ENCODE results near the gene MCF2. TPM values are rescaled to one million over a fixed set of nuclear protein-coding genes. Genes with fewer than 3 reads are reported as not detected.
"Not testable (repeated sequence)": the region's sequence is repeated elsewhere in the genome, so short reads cannot be mapped to it uniquely, and the experiment has no call there.

Gene MCF2, protein sequence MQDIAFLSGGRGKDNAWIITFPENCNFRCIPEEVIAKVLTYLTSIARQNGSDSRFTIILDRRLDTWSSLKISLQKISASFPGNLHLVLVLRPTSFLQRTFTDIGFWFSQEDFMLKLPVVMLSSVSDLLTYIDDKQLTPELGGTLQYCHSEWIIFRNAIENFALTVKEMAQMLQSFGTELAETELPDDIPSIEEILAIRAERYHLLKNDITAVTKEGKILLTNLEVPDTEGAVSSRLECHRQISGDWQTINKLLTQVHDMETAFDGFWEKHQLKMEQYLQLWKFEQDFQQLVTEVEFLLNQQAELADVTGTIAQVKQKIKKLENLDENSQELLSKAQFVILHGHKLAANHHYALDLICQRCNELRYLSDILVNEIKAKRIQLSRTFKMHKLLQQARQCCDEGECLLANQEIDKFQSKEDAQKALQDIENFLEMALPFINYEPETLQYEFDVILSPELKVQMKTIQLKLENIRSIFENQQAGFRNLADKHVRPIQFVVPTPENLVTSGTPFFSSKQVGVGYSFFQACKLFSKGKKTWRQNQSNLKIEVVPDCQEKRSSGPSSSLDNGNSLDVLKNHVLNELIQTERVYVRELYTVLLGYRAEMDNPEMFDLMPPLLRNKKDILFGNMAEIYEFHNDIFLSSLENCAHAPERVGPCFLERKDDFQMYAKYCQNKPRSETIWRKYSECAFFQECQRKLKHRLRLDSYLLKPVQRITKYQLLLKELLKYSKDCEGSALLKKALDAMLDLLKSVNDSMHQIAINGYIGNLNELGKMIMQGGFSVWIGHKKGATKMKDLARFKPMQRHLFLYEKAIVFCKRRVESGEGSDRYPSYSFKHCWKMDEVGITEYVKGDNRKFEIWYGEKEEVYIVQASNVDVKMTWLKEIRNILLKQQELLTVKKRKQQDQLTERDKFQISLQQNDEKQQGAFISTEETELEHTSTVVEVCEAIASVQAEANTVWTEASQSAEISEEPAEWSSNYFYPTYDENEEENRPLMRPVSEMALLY
- not detected for total RNA-seq

DNA sequence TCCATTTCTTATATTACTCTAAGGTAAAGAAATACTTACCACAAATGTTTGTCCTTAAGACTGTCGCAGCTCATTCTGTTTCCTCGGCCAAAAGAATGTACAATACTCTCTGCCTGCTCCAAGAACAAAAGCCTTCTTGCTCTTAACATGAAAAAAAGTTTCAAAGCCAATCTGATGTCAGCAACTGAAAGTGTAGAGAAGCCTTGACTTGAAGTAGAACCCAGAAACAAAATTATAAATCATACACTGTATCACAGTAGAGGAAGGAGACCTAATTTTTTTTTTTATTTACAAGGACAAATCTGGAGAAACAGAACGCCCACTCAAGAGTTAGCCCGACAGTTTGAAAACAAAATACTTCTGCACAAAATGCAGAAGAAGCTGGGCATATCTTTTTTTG, at the start of gene MCF2:
Gene MCF2 (minus strand): TSS at position 101 of the 400 bp plus-strand sequence. CDS start 56,423 bp downstream, outside the sequence.
- ATAC-seq = no peak

DNA sequence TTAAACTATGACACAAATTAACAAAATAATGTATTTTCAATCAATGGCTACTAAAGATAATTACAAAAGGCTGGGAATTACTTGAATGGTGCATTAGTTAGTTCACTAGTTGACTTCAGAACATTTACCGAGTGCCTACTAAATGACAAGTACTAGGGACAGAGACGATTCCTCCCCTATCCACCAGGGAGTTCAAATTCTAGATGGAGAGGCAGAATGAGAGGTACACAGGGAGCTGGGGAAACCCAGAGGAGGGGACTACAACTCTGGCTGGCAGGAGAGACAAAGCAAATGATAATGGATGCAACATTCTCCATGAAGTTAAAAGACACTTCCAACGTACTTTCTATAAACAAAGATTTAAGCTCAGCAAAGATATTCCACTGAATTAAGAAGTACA, 43.1 kb upstream of the MCF2 start:
- no peak for ATAC-seq

DNA sequence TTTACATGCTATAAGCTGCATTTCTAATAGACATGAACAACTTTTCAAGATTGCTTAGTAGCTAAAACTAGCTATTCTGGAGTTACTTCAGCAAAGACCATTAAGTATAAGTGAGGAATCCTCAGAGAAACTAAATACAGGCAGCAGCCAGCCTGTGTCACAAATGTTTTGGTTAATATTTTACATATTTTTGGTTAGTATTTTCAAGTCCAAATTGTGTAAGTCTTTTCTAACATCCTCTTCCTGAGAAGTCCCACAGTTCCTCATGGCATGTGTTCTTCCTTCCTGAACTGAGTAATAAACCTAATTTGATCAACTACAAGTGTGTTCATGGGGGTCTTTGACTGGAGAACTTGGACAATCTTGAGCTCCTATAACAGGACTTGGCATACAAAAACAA, 42.4 kb upstream of the MCF2 start:
- no peak for ATAC-seq

DNA sequence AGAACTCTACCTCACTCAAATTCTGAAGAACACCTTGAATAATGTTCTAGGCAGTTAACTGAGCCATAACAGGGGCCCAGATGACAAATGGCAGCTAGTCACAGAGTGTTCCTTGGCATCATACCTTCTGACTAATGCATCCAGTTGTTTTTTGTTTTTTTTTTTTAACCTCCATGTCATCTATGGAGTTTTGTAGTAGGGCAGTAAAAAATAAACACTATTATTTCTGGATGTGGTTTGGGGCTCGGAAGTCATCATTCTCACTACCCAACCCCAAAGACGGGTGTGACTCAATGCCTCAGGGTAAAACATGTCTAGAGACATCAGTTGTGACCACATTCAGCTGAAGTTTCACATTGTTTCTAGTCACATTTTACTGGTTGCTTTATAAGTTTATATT, 31.2 kb upstream of the MCF2 start:
- ATAC-seq = no peak

DNA sequence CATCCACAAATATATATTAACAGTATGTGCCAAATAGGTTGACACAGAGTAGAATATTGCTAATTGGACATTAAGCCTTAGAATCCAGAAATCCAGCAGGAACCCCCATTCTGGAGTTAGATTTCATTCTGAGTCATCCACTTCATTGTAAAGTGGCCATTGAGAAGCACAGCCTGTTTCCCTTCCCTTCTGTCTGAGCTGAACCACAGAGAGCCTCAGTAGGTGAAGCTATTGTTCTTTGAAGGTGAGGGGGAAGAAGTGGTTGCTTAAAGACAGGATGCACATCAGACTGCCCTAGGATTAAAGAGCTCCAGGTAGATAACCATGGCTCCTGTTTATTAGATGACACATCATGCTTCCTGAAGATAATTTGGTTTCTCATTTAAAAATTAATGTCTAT, 30.6 kb upstream of the MCF2 start:
- ATAC-seq = no peak

DNA sequence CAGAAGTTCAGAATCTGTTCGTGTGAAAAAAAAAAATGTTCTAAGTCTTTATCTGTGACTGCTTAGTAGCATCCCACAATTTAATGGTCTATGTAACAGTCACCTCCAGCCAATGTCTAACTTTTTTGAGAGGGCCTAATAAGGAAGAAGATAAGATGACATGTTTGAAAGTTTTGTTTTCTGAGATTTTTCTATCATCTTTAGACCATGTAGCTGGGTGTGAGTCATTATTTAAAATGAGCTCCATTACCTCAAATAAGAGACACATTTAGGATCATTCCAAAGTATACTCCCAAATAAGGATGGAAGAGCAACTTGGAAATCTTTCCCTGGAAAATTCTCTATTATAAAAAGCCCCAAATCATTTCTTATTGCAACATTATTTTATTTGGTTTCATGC, 28.2 kb upstream of the MCF2 start:
- ATAC-seq = no peak

DNA sequence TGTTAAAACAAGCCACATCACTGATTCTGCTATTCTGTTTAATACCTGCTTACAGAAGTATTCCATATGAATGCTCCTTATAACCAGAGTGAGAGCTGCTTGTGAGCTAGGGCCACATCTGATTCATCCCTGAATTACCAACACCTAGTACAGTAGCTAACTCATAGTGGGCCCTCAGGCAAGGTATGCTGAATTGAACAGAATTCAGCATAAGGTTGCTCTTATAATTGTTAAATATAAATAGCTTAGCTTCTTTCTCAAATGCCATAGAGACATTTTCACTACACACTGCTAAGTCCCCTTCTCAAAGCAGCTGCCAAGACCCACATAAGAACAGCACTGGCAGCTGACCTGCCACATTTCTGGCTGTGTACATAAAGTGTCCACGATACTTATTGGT, 27.0 kb upstream of the MCF2 start:
- ATAC-seq = no peak

DNA sequence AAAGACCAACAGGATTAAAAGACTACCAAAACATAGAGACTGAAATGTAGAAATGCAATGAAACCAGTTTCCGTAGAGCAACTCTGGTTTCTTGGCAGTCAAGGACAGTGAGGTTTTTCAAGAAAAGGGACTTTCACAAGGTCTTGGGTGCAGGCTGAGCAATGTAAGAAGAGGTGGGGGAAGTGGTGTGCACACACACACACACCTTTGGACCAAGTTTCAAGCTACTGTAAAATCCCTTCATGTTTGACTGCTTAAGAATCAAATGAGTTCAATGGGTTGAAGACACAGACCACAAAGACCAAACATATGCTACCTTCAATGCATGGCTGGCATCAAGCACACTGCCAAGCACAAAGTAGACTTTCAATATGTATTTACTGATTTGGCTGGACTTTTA, 17.8 kb upstream of the MCF2 start:
- ATAC-seq = no peak

DNA sequence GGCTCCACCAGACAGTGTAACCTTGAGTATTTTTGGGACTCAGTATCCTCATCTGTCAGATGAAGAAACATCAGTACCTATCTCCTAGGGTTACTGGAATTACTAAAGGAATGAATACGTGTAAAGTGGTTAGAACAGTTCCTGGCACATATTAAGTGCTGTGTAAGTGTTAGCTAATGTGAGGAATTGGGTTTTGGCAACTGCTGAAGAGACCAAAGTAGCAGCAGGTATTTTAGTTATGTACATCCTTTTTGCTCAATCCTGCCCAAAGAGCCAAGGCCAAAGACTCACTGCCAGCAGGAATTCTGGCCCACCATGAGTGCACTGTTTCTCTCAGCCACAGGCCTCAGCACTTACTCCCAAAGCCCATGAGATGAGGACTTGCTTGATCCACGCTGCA, 16.7 kb upstream of the MCF2 start:
- ATAC-seq = no peak

DNA sequence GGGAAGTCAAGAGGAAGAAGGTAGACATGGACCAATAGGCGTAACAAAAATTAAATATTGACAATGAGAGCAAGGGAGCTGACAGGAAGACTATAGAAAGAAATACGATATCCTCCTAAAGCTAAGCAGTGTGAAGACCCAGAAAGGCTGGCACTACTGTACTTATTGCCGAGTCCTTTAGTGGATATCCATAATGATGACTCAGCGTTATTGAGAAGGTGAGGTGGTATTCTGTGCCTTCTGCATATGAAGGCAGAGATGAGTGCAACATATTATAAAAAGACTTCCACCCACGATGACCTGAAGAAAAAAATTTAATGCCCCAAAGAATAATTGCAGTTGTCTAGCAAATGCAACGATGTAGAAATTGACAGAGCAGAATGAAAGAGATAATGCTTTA, 13.0 kb upstream of the MCF2 start:
- ATAC-seq = no peak

DNA sequence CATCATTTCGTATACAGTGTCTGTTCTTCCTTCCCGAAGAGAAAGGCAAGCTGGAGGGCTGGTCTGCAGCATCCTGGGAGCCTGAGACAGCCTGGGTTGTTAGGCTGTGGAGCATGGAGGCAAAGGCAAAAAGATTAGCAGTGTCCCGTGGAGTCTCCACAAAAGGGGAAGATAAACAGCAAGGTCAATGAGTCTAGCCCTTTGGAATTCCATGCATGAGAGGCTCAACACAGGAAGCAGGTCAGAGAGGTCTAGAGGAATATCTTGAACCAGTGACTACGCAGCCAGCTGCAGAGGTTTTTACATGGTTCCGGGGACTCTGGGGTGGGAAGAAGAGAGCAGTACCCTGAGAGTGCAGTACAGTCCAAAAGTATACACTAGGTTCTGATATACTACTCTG, 12.2 kb upstream of the MCF2 start:
- ATAC-seq = no peak

DNA sequence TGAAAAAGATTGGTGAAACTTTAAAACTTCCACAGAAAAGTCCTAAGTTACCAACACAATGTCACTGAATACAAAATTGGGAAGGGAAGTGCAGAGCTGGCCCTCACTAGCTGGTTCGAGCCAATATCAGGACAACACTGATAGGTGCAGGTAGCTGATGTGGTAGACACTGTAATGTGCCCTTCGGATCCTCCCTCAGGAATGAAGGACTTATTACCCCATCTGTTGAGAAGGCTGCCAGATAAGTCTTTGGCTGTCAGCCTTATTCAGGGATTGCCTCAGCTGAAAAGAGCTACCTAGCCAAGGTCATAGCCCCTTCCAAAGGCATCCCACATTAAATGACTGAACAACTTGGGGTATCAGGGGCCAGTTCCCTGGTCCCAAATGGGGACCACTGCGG, 5.3 kb downstream of the MCF2 start:
- ATAC-seq = no peak

DNA sequence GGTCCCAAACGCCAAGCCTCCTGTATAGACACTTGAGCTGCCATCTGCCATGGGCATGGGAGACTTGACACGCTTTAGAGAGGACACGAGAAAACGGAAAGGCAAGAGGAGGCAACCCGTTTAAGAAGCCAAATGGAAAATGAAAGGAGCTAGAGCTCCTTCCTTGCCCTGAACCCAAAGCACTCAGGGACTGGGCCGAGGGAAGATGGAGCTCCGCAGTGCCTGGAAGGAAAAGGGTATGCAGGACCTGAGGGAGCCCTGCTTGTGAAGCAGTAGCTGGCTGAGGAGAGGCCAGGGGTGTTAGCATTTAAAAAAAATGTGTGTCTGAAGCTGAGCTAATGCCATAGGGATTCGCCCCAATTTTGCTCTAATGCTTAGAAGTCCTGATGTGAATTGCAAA, 15.1 kb downstream of the MCF2 start:
- ATAC-seq = no peak

DNA sequence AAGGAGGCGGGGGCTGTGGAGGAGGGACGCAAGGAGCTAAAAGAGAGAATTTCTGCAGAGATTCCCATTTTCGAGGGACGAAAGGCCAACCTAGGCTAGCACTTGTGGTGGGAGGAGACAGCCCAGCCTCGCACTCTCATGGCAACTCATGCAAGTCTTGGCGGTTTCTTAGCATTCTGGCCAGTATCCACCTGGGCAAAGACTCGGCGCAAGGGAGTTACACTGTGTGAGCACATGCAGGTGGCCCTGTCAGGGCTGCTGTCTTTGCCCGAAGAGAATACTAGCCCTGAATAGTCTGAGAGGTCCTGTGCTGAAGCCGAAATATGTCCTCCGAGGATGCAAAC, 15.5 kb downstream of the MCF2 start:
- ATAC-seq = peak; percentile 26

DNA sequence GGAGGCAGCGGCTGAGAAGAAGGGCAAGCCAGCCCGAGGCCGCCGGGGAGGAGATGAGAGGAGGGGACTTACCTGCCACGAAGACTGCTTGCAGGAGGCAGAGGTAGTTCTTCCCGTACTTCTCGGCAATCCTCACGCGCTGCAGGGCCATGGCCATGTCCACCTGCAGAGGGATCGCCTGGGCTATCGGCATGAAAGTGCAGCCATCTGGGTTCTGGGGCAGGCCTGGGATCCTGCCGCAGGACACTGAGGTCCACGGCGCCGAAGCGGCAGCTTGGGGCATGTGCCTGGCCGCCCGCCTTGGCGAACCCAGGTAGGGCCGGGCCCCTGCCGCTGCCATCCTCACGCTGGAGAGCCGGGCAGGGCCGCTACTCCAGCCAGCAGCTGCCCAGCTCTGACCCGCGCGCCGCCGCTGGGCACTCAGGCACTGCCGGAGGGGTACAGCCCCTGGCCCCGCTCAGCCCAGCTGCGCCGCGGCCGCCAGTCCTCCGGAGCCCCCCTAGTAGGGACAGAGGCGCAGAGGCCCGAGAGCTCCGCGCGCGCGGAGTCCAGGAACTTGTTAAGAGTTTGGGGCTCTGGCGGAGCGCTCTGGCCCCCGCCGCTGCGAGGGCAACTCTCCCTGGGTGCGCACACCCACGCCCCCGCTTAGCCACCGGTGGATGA, 16.0 kb downstream of the MCF2 start:
- ATAC-seq = no peak

DNA sequence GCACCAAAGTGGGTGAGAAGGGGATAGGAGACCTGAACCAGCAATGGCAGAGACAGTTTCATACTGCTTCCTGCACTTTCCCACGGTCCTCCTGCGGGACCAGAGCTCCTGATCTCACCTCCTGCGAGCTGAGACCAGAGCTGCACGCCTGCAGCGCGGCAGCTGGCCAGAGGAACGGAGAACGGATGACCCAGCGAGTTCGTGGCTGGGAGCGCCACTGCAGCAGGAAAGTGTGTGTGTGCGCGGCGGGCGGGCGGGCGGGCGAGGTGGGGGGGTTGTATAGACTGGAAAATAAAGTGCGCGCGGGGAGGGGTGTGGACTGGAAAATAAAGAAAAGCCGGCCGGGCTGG, 16.5 kb downstream of the MCF2 start:
- no peak for ATAC-seq

DNA sequence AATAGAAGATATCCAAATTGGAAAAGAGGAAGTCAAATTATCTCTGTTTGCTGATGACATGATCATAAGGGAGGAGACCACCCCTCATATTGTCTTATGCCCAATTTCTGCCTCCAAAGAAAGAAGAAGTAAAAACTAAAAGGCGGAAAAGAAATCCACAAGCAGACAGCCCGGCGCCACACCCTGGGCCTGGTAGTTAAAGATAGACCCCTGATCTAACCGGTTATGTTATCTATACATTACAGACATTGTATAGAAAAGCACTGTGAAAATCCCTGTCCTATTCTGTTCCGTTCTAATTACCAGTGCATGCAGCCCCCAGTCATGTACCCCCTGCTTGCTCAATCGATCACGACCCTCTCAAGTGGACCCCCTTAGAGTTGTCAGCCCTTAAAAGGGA, 22.8 kb downstream of the MCF2 start:
- ATAC-seq = not testable (repeated sequence)

DNA sequence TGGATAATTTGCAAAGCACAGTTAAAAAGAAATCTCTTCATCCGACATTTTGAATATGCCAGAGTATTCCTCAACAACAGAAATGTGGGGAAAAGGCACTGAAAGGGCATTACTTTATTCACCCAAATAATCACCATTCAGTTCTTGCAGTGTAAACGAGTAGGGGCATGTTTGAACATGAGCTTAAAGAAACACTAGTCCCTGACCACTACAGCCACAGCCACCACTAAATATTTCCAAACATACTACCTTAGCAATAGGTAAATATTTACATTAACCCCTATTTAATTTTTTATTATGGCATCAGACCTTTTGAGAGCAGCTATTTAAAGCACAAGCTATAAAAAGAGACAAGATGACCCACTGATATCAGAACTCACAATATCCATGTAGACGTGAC, 27.6 kb downstream of the MCF2 start:
- no peak for ATAC-seq

DNA sequence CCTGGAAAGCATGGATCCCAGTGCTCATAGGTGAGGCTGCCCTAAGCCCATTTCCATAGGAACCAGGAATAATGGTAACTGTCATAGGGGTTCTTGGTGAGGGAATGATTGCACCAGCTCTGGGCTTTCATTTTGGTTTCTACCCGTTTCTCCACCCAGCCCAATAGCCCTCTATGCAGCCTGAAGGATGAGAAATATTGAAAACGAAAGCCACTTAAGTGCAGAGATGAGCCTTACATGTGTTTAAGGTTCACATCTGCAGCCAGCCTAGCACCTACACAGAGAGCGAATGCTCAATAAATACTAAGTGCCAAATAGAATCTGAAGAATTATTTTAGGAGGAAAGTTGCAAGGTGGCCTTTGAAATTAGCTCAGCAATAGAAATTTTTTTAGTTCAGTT, 60.4 kb downstream of the MCF2 start:
- ATAC-seq = no peak

DNA sequence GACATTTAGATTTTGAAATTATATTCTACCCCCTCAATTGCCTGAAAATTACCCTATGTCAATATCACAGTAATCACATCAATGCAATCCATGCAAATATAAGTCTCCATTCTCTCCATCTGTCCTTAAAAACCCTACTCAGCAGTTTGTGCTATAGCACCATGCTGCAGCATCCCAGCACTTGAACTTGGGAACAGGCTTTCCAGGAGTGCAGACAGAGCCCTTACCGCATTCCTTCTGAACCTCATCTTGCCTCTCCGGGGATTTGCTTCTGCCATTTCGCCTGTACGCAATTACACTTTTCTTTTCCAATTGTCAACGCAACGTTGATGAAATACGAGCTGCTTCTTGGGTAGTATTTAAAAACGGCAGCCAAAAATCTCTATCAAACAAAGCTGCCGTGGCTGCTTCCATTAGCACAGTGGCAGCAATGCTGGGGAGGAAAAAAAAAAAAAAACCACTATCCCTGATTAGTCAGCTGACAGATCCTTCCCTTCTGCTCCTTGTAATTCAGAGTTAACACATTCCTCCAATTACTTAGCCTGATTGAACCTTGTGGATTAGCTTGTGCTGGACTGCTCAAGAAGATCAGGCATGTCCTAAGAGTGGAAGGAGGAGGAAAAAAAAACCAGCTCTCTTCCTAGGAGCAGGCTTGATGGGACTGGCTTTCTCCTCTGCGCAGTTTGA, 65.6 kb downstream of the MCF2 start:
- ATAC-seq = no peak

DNA sequence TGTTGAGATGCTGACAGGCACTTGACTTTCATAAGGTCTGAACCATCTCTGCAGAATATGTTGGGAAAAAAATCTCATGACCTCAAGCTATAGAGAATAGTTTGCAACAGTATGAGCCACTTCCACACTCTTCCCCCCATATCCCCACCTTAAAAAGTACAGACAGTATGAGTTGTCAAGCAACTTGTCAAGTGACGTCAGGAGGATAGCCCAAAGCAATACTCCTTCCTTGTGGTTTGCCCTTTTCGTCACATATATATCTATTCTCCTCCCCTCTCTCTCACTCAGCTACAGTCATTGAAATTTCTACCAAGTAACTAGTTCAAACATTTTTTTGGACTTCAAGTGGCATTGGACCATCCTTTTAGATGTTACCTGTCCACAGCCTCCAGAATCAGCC, 67.7 kb downstream of the MCF2 start:
- ATAC-seq = no peak

DNA sequence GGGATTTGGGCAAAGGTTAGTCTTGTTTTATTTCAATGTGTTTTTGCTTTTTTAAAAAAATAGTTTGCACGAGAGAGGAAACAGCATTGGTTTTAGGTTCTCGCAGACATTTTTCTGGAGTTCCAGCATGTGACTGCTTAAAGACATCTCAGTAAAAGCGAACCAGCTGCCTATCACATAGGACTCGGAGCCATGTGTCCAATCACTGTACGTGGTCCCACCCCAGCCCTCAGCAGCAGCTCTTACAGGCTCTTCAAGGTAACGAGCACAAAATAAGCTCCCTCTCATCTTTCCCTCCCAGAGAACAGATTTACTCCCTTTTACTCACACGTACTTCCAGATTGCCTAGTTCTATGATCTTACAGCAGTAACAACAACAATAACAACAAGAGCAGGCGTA, 68.7 kb downstream of the MCF2 start:
- no peak for ATAC-seq

DNA sequence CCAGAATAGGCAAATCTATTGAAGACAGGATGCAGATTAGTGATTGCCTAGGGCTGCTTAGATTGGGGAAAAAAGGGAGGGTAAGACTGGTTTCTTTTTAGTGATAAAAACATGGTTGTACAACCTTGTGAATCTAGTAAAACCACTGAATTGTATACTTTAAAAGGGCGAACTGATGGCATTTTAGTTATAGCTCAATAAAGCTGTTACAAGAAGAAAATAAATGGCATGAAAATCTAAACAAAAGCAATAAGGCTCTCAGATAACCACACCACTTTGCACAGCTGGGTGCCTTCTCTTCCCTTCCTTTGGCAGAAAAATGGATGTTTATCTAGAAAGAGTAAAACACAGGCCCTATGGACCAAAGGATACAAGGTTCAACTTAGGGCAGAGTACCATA, 107.9 kb downstream of the MCF2 start:
- ATAC-seq = no peak
